ENCODE data around the gene NANOS3.

Gene NANOS3

DNA sequence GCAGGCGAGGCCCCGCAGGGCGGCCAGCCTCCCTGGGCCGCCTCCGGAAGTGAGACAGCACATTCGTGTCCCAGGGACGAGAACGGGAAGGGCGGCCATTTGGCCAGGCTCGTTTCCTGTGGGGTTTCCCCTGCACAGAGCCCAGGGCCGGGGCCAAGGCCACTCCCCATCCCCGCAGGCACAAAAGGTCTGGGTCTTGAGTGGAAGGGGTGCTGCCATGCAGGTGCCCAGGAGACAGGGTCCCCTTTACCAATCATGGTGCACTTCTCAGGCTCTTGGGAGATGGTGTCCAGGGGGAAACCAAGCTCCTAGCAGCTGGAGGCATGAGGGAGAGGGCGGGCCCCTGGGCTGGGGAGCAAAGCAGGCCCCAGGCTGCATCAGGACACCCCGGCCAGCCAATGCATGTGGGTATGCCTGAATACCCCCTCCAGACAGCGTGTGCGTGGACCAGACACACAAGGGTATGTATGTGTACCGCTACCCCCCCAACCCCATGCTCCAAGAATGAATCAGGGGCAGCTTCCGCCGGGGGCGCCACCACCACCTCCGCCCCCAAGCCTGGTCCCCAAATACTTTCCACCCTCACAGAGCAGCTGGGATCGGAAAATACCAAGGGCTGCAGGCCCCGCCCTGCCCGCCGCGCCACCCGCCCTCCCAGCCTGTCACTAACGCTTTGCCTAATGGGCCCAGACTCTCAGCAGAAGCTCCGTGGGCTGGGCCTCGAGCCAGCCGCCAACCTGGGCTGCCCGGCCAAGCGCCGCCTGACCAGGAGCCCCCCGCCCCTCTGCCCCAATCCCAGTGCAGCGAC is 37.6 kb upstream of the NANOS3 start:
- peak; percentile 67 for TF ChIP-seq POLR2AphosphoS5 (IDR thresholded peaks at IDR 0.05; ENCODE audit: low read depth, low read length)
- peak; percentile 78 for TF ChIP-seq FOXP2 (optimal IDR thresholded peaks at IDR 0.05; ENCODE audit: borderline replicate concordance, extremely low read depth, extremely low read length, insufficient read depth)
- no peak for TF ChIP-seq SIN3A (IDR thresholded peaks at IDR 0.05; ENCODE audit: borderline replicate concordance, insufficient read depth, low read length)

GRCh38 chr19:13839938-13840304 is 37.0 kb upstream of the NANOS3 start:
- no peak for TF ChIP-seq FOXP2 (optimal IDR thresholded peaks at IDR 0.05; ENCODE audit: borderline replicate concordance, extremely low read depth, extremely low read length, insufficient read depth)
- no peak for TF ChIP-seq REST (IDR thresholded peaks at IDR 0.05; ENCODE audit: insufficient read depth in 1 of 2, low read depth in 2 of 2, low read length in 2 of 2)
- TF ChIP-seq POLR2AphosphoS5 (IDR thresholded peaks at IDR 0.05; ENCODE audit: low read depth, low read length), result no peak
- TF ChIP-seq SIN3A (IDR thresholded peaks at IDR 0.05; ENCODE audit: borderline replicate concordance, insufficient read depth, low read length), result no peak
- TF ChIP-seq TAF1 (IDR thresholded peaks at IDR 0.05; ENCODE audit: borderline replicate concordance, insufficient read depth, low read length), result no peak

- no peak for TF ChIP-seq TAF1 (IDR thresholded peaks at IDR 0.05; ENCODE audit: borderline replicate concordance, insufficient read depth, low read length)
- no peak for TF ChIP-seq FOXP2 (optimal IDR thresholded peaks at IDR 0.05; ENCODE audit: borderline replicate concordance, extremely low read depth, extremely low read length, insufficient read depth)
- peak; percentile 44; the same call in 1 of the 2 replicates for TF ChIP-seq SIN3A (IDR thresholded peaks at IDR 0.05; ENCODE audit: borderline replicate concordance, insufficient read depth, low read length)
- no peak for TF ChIP-seq POLR2AphosphoS5 (IDR thresholded peaks at IDR 0.05; ENCODE audit: low read depth, low read length)
These were observed 36.4 kb upstream of the NANOS3 start for GRCh38 chr19:13840305-13841085.

DNA sequence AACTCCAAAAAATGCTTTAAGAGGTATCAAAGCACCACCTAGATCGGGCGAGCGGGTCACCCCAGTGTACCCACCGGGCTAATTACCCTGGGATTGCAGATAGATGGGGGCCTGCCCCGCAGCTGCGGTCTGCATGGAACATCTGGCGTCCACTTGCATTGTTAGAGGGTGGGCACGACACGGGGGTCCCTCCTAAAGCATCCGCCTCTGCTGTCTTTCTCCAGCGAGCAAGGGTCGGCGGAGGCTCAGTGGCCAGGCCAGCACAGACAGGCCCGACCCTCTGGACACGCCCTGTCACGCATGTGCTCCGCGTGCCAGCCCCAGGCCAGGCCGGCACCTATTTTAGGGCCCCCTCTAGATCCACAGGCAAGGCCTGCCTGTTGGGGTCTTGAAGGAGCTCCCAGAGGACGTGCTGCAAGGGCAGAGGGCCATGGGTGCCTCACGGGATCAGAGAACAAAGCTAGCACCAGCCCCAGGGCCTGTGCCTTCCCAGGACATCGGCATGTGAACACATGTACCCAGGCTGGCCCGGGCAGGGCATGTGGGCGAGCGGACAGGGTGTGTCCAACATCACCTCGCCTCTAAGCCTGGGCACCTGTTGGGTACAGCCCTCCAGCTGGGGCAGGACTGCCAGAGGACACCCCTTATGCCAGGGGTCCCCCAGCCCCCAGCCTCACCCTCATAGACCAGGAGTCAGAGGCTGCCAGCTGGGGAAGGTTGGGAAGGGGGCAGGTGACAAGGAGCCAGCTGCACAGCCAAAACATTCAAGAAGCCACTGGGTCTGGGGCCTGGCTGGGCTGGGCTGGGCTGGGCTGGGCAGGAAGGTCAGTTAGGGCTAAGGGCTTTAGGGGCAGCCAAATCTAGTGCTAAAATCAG is 35.6 kb upstream of the NANOS3 start:
- TF ChIP-seq POLR2AphosphoS5 (IDR thresholded peaks at IDR 0.05; ENCODE audit: low read depth, low read length) (no peak), FOXP2 (optimal IDR thresholded peaks at IDR 0.05; ENCODE audit: borderline replicate concordance, extremely low read depth, extremely low read length, insufficient read depth) (no peak), TAF1 (IDR thresholded peaks at IDR 0.05; ENCODE audit: borderline replicate concordance, insufficient read depth, low read length) (no peak), SIN3A (IDR thresholded peaks at IDR 0.05; ENCODE audit: borderline replicate concordance, insufficient read depth, low read length) (no peak), REST (IDR thresholded peaks at IDR 0.05; ENCODE audit: insufficient read depth in 1 of 2, low read depth in 2 of 2, low read length in 2 of 2) (no peak)

- TF ChIP-seq FOXP2 (optimal IDR thresholded peaks at IDR 0.05; ENCODE audit: borderline replicate concordance, extremely low read depth, extremely low read length, insufficient read depth), result no peak
- no peak for TF ChIP-seq REST (IDR thresholded peaks at IDR 0.05; ENCODE audit: insufficient read depth in 1 of 2, low read depth in 2 of 2, low read length in 2 of 2)
- no peak for TF ChIP-seq TAF1 (IDR thresholded peaks at IDR 0.05; ENCODE audit: borderline replicate concordance, insufficient read depth, low read length)
- no peak for TF ChIP-seq POLR2AphosphoS5 (IDR thresholded peaks at IDR 0.05; ENCODE audit: low read depth, low read length)
- TF ChIP-seq SIN3A (IDR thresholded peaks at IDR 0.05; ENCODE audit: borderline replicate concordance, insufficient read depth, low read length), result no peak
These were observed 35.0 kb upstream of the NANOS3 start for GRCh38 chr19:13841962-13842290.
